Lung (tissue), 12 donors: ENCODE measurements around the gene FGGY. TPM values are rescaled to one million over a fixed set of nuclear protein-coding genes. Genes with fewer than 3 reads are reported as not detected.
A peak's percentile ranks its signal among the peaks of the same experiment; 100 is the strongest.

Experiments
- ATAC-seq: fragments of 200-7000 bp; cut with Tn5 transposase; one replicate; pipeline ENCODE4 v1.9.1; 2020; ENCODE audit warnings: moderate number of reproducible peaks; ENCODE audit not compliant: insufficient read depth, low FRiP score
- DNase-seq, 3 donors: peaks; one replicate each; pipeline ENCODE4 v3.0.0-alpha.2; 2013 to 2017
- H3K27ac ChIP-seq, 2 donors: one replicate each; pipeline ENCODE4 v1.5.1; 2013; ENCODE audit warnings: mild to moderate bottlenecking in 2 of 2, moderate library complexity in 2 of 2, control low read depth in 1 of 2, inconsistent platforms in 1 of 2, low read depth in 1 of 2, low read length in 1 of 2
- H3K27me3 ChIP-seq, 3 donors: one replicate each; pipeline ENCODE4 v1.5.1; 2013; ENCODE audit warnings: low read length in 2 of 3; ENCODE audit not compliant: control insufficient read depth in 3 of 3, insufficient read depth in 3 of 3
- H3K36me3 ChIP-seq, 4 donors: one replicate each; pipeline ENCODE4 v1.5.1; 2013; ENCODE audit warnings: low read length in 4 of 4, mild to moderate bottlenecking in 1 of 4, moderate library complexity in 1 of 4; ENCODE audit not compliant: control insufficient read depth in 4 of 4, insufficient read depth in 4 of 4
- H3K4me1 ChIP-seq, 5 donors: one replicate each; pipeline ENCODE4 v1.5.1; 2013; ENCODE audit warnings: low read length in 5 of 5, mild to moderate bottlenecking in 2 of 5, moderate library complexity in 1 of 5; ENCODE audit not compliant: control insufficient read depth in 5 of 5, insufficient read depth in 5 of 5
- H3K4me3 ChIP-seq: one replicate; pipeline ENCODE4 v1.5.1; 2013; ENCODE audit warnings: mild to moderate bottlenecking, control low read depth, moderate library complexity
- H3K9ac ChIP-seq, 2 donors: one replicate each; pipeline ENCODE4 v1.5.1; 2013; ENCODE audit warnings: low read length in 2 of 2, control low read depth in 1 of 2; ENCODE audit not compliant: insufficient read depth in 1 of 2
- H3K9me3 ChIP-seq, 4 donors: one replicate each; pipeline ENCODE4 v1.5.1; 2013; ENCODE audit warnings: low read length in 3 of 4, mild to moderate bottlenecking in 1 of 4, moderate library complexity in 1 of 4; ENCODE audit not compliant: control insufficient read depth in 4 of 4, insufficient read depth in 3 of 4
- WGBS, 2 donors: extraction: QIAGEN DNeasy Blood & Tissue Kit; methylation state at CpG; one replicate each; pipeline ENCODE4 v1.1.7; 2013; 5-methylcytosine and 5-hydroxymethylcytosine counted together
- polyA plus RNA-seq, 2 donors: library from polyadenylated mRNA; stranded (reverse); fragments of 200-250 nt; gene quantifications; one replicate each; pipeline ENCODE4 v1.2.1, GENCODE V29; 2013
- total RNA-seq, 2 donors: library from RNA; depleted of rRNA in 1 of 2; stranded (reverse); fragments of >200 nt in 1 of 2; gene quantifications; one replicate each; pipeline ENCODE4 v1.2.1, GENCODE V29; 2014 to 2021
- TF ChIP-seq, protein P1 (sequence below): IDR thresholded peaks from 2 replicates; pipeline ENCODE4 v1.5.1; 2012; ENCODE audit warnings: mild to moderate bottlenecking; ENCODE audit errors: control extremely low read depth, extremely low read depth
- donor health status: control.
- donor health status: control.
- donor health status: Bipolar disorder and iron deficiency.
- donor health status: healthy.
- donor health status: DM: yes; HTN: yes; CAD: no.

FGGY gene
- total and polyA plus RNA-seq, 4 donors, result 16.1 to 42.3 (median 18.3) TPM

DNA sequence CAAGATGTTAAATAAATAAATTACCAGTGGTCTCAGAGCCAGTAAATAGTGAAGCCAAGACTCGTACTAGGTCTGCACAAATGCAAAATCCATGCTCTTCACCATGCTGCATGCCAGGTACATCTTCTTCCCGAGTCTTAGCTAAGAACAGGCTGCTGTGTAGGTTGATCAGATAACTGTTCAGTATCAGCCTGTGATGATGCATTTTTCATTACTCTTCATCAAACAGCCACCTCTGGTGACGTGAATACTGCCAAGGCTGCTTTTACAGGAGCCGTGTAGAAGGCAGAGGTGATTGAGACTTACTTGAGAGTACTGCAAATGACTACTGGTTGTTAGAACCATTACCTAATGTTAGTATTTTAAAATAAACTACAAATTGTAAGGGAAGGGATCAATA lies 478.6 kb downstream of the FGGY start:
- Histone ChIP-seq H3K36me3 (no peaks in the 10 kb centered on the region), H3K27me3 (no peaks in the 10 kb centered on the region), H3K27ac (no peak overlapping the region), H3K9ac (no peak overlapping the region), H3K4me3 (no peak overlapping the region), H3K4me1 (peaks cover 0 to 17% (median 0%) of the 10 kb centered on the region in 5 donors), H3K9me3 (no peaks in the 10 kb centered on the region)
- 94% methylated on average over 4 of the region's 4 CpGs for WGBS, 2 donors
- TF ChIP-seq, protein P1, sequence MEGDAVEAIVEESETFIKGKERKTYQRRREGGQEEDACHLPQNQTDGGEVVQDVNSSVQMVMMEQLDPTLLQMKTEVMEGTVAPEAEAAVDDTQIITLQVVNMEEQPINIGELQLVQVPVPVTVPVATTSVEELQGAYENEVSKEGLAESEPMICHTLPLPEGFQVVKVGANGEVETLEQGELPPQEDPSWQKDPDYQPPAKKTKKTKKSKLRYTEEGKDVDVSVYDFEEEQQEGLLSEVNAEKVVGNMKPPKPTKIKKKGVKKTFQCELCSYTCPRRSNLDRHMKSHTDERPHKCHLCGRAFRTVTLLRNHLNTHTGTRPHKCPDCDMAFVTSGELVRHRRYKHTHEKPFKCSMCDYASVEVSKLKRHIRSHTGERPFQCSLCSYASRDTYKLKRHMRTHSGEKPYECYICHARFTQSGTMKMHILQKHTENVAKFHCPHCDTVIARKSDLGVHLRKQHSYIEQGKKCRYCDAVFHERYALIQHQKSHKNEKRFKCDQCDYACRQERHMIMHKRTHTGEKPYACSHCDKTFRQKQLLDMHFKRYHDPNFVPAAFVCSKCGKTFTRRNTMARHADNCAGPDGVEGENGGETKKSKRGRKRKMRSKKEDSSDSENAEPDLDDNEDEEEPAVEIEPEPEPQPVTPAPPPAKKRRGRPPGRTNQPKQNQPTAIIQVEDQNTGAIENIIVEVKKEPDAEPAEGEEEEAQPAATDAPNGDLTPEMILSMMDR, result no peak
- DNase-seq, result no peak
- ATAC-seq, result no peak

DNA sequence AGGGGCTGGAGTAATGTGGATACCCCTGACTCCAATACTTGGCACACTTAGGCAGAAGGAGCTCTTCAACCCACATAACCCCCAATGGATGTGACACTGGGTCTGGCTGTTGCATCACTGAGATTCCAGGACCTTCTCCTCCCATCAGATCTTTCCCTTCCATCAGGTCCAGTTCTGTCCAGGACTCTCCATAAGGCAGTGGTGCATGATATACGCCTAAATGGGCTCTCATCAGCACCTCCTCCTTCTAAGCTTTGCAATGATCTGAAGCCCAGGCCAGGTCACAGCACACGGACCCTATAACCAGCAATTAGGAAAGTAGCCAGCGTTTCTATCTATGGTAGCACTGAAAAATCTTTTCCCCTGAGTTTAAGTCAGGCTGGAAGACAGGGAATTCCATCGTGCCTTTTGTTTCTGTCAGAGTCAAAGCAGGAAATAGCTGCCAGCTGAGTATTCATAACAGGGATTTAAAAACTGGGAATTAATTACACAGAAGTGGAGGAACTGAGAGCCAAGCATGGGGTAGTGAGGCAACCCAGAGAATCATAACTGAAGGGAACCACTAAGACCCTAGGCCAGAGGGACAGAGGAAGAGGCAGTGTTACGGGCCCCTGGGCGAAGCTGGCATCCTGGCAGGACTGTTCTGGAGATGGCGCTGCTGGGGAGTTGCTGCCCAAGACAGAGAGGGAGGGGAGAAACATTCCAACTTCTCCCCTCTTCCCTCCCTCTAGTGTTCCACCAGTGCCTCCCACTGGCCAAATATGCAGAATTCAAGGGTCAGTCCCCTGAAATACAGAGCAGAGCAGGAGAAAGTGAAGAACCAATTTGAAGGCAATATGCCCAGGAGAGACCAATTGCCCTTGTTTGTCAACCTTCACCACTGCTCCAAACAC lies 480.3 kb downstream of the FGGY start:
- H3K9ac ChIP-seq, result no peak overlapping the region
- DNase-seq (peak in 1 of 3 donors; percentile 44), ATAC-seq (no peak)
- no peaks in the 10 kb centered on the region for H3K9me3 ChIP-seq
- H3K27ac ChIP-seq, result no peak overlapping the region
- H3K4me1 ChIP-seq, result peaks cover 0 to 10% (median 0%) of the 10 kb centered on the region in 5 donors
- H3K4me3 ChIP-seq, result no peak overlapping the region
- 63 to 82% methylated on average over 7 of the region's 7 CpGs for WGBS, 2 donors
- H3K36me3 ChIP-seq, result no peaks in the 10 kb centered on the region
- TF ChIP-seq, protein P1, result no peak
- no peaks in the 10 kb centered on the region for H3K27me3 ChIP-seq

DNA sequence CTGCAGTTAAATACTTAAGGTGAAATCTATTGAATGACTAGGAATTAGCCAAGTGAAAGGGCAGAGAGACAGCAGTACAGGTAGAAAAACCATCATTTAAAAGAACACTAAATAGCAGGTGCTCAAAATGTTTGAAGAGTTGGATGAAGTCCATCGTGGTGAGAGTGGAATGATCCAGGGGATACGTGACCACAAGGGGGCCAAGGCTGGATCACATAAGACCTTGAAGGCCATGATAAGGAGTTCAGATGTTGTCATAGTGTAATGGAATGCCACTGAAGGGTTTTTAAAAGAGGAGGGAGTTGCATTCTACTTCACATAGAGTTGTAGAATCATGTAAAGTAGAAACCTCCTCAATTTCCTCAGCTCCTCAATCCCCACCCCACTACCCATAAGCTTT lies 483.1 kb downstream of the FGGY start:
- ATAC-seq (no peak), DNase-seq (no peak)
- Histone ChIP-seq H3K27me3 (no peaks in the 10 kb centered on the region), H3K36me3 (no peaks in the 10 kb centered on the region), H3K27ac (no peak overlapping the region), H3K4me1 (peaks cover 0 to 19% (median 0%) of the 10 kb centered on the region in 5 donors), H3K9me3 (no peaks in the 10 kb centered on the region), H3K9ac (no peak overlapping the region), H3K4me3 (no peak overlapping the region)
- TF ChIP-seq, protein P1, result no peak
- WGBS, 2 donors, result 62 to 72% methylated on average over 2 of the region's 2 CpGs
